PFSK-1 (cell line): ENCODE measurements around the gene DDX50.

Source experiments
- POLR2AphosphoS5 ChIP-seq: IDR thresholded peaks from 2 replicates; pipeline ENCODE4 v1.6.1; 2012; ENCODE audit warnings: low read depth, mild to moderate bottlenecking, control low read depth, low read length, moderate library complexity
- REST ChIP-seq, 2 experiments: IDR thresholded peaks; 2 replicates each; pipeline versions ENCODE4 v1.6.1 to v1.8.0; 2011 to 2012; ENCODE audit warnings: low read depth in 2 of 2, low read length in 2 of 2, control low read depth in 1 of 2, inconsistent platforms in 1 of 2, mild to moderate bottlenecking in 1 of 2, moderate library complexity in 1 of 2; ENCODE audit not compliant: insufficient read depth in 1 of 2
- SIN3A ChIP-seq: IDR thresholded peaks from 2 replicates; pipeline ENCODE4 v1.6.1; 2012; ENCODE audit warnings: mild to moderate bottlenecking, low read length, moderate library complexity, borderline replicate concordance; ENCODE audit not compliant: insufficient read depth
- TAF1 ChIP-seq: IDR thresholded peaks from 2 replicates; pipeline ENCODE4 v1.6.1; 2012; ENCODE audit warnings: low read length, control low read depth, borderline replicate concordance; ENCODE audit not compliant: insufficient read depth

DNA sequence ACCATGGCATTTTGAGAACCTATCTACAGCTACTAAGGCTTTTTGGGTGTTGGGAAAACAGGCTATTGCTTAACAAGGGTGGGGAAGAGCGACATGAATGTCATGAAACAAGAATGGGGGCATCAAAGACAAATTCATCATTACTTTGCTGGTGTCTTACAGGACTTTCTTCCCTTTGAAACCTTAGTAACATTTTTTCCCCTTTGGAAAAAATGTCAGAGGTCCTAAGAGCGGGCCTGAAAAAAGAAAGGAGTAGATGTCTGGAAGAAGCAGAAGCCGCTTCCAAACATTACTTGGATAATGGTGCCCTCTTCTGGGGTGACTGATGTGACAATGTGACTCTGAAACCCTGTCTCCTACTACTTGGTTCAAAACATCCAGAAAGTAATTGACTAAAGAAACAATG is 3.8 kb upstream of the DDX50 start:
- no peak for TF ChIP-seq POLR2AphosphoS5
- no peak for TF ChIP-seq TAF1
- TF ChIP-seq SIN3A: no peak
- no peak for TF ChIP-seq REST (IDR thresholded peaks at IDR 0.05; ENCODE audit: insufficient read depth in 1 of 2, low read depth in 2 of 2, low read length in 2 of 2)
